HepG2 (cell line): ENCODE results near the gene CAMK1. TPM values are rescaled to one million over a fixed set of nuclear protein-coding genes. Genes with fewer than 3 reads are reported as not detected.

Experiments used
- CERS6 ChIP-seq: sonication (generic); formaldehyde crosslinking; IDR thresholded peaks from 2 replicates; pipeline ENCODE4 v1.5.0; 2020; ENCODE audit warnings: missing genetic modification reagents
- CSRNP1 ChIP-seq: sonication (generic); formaldehyde crosslinking; IDR thresholded peaks from 2 replicates; pipeline ENCODE4 v1.8.1; 2023; ENCODE audit warnings: mild to moderate bottlenecking, missing genetic modification reagents
- EZH2 ChIP-seq: conservative IDR thresholded peaks from 2 replicates; pipeline ENCODE4 v1.6.1; 2012; ENCODE audit warnings: mild to moderate bottlenecking, low read depth, low read length, moderate library complexity
- FOSL1 ChIP-seq: sonication (generic); formaldehyde crosslinking; IDR thresholded peaks from 2 replicates; pipeline ENCODE4 v1.9.0; 2021; ENCODE audit warnings: missing genetic modification reagents, borderline replicate concordance
- FOXO4 ChIP-seq: sonication (generic); formaldehyde crosslinking; conservative IDR thresholded peaks from 2 replicates; pipeline ENCODE4 v1.8.1; 2023; ENCODE audit warnings: missing genetic modification reagents
- HMGA1 ChIP-seq: sonication (generic); formaldehyde crosslinking; conservative IDR thresholded peaks from 2 replicates; pipeline ENCODE4 v1.4.0; 2020; ENCODE audit warnings: missing genetic modification reagents
- ISL2 ChIP-seq: sonication (generic); formaldehyde crosslinking; IDR thresholded peaks from 2 replicates; pipeline ENCODE4 v1.5.0; 2020; ENCODE audit warnings: missing genetic modification reagents
- MTF1 ChIP-seq: sonication (generic); formaldehyde crosslinking; IDR thresholded peaks from 2 replicates; pipeline ENCODE4 v1.5.0; 2020; ENCODE audit warnings: missing genetic modification reagents
- NFKBIZ ChIP-seq: IDR thresholded peaks from 2 replicates; pipeline ENCODE4 v1.6.1; 2018; ENCODE audit warnings: missing genetic modification reagents, missing compliant biosample characterization
- PBX2 ChIP-seq: IDR thresholded peaks from 2 replicates; pipeline ENCODE4 v1.6.1; 2016; ENCODE audit warnings: control low read depth
- SIX1 ChIP-seq: sonication (generic); formaldehyde crosslinking; IDR thresholded peaks from 2 replicates; pipeline ENCODE4 v1.4.0; 2020; ENCODE audit warnings: missing genetic modification reagents, borderline replicate concordance
- SRY ChIP-seq: sonication (generic); formaldehyde crosslinking; IDR thresholded peaks from 2 replicates; pipeline ENCODE4 v1.8.0; 2022; ENCODE audit warnings: mild to moderate bottlenecking, missing genetic modification reagents
- SUZ12 ChIP-seq: fragments of 150-350 bp; IDR thresholded peaks from 2 replicates; pipeline ENCODE4 v1.6.1; 2014; ENCODE audit warnings: low read depth, low read length
- TARDBP ChIP-seq: sonication (generic); formaldehyde crosslinking; IDR thresholded peaks from 2 replicates; pipeline ENCODE4 v1.8.0; 2022; ENCODE audit warnings: mild to moderate bottlenecking, missing genetic modification reagents
- TBX3 ChIP-seq: fragments of 450-650 bp; IDR thresholded peaks from 2 replicates; pipeline ENCODE4 v1.6.1; 2017; ENCODE audit warnings: antibody characterized with exemption, mild to moderate bottlenecking, inconsistent platforms, borderline replicate concordance
- ZC3H13 ChIP-seq: sonication (generic); formaldehyde crosslinking; IDR thresholded peaks from 2 replicates; pipeline ENCODE4 v1.8.1; 2023; ENCODE audit warnings: mild to moderate bottlenecking, missing genetic modification reagents, moderate library complexity
- ZFAT ChIP-seq: sonication (generic); formaldehyde crosslinking; conservative IDR thresholded peaks from 2 replicates; pipeline ENCODE4 v1.8.1; 2023; ENCODE audit warnings: missing genetic modification reagents, inconsistent platforms
- ZNF263 ChIP-seq: sonication (generic); formaldehyde crosslinking; IDR thresholded peaks from 2 replicates; pipeline ENCODE4 v1.4.0; 2020; ENCODE audit warnings: missing genetic modification reagents
- ZNF282 ChIP-seq: fragments of 450-650 bp; IDR thresholded peaks from 2 replicates; pipeline ENCODE4 v1.6.1; 2018; ENCODE audit not compliant: partially characterized antibody
- ZNF337 ChIP-seq: sonication (generic); formaldehyde crosslinking; IDR thresholded peaks from 2 replicates; pipeline ENCODE4 v1.5.1; 2020; ENCODE audit warnings: missing genetic modification reagents, low read depth, mild to moderate bottlenecking, borderline replicate concordance
- ZNF567 ChIP-seq: sonication (generic); formaldehyde crosslinking; IDR thresholded peaks from 2 replicates; pipeline ENCODE4 v1.8.1; 2023; ENCODE audit warnings: mild to moderate bottlenecking, missing genetic modification reagents, borderline replicate concordance
- ZNF670 ChIP-seq: sonication (generic); formaldehyde crosslinking; IDR thresholded peaks from 2 replicates; pipeline ENCODE4 v1.8.0; 2022; ENCODE audit warnings: mild to moderate bottlenecking, missing genetic modification reagents, borderline replicate concordance
- ZNF788 ChIP-seq: sonication (generic); formaldehyde crosslinking; IDR thresholded peaks from 2 replicates; pipeline ENCODE4 v1.5.0; 2020; ENCODE audit warnings: mild to moderate bottlenecking, missing genetic modification reagents, borderline replicate concordance
- ZSCAN25 ChIP-seq: sonication (generic); formaldehyde crosslinking; IDR thresholded peaks from 2 replicates; pipeline ENCODE4 v1.8.0; 2022; ENCODE audit warnings: mild to moderate bottlenecking, missing genetic modification reagents
- ZSCAN30 ChIP-seq: sonication (generic); formaldehyde crosslinking; IDR thresholded peaks from 2 replicates; pipeline ENCODE4 v1.5.0; 2020; ENCODE audit warnings: mild to moderate bottlenecking, missing genetic modification reagents
- ZZZ3 ChIP-seq: sonication (generic); formaldehyde crosslinking; IDR thresholded peaks from 2 replicates; pipeline ENCODE4 v1.4.0; 2020; ENCODE audit warnings: missing genetic modification reagents, mild to moderate bottlenecking, borderline replicate concordance
- polyA plus RNA-seq, 8 experiments: library from polyadenylated mRNA; depleted of rRNA in 3 of 8; stranded (reverse) in 7 of 8; unstranded in 1 of 8; fragments of >200 nt; fragmentation: Illumina TruSeq in 4 of 8; extraction: Trizol in 4 of 8; gene quantifications; 2 replicates each; pipeline versions ENCODE4 v1.2.1 to v1.2.3, GENCODE V29; 2011 to 2016; ENCODE audit warnings: low read depth in 4 of 8, missing spikeins in 1 of 8, mixed read lengths in 1 of 8; ENCODE audit not compliant: insufficient read depth in 1 of 8
- total RNA-seq, 5 experiments: library from RNA; depleted of rRNA; stranded (reverse); fragments of >200 nt; fragmentation: Illumina TruSeq; extraction: Trizol; gene quantifications; 2 replicates each; pipeline ENCODE4 v1.2.3, GENCODE V29; 2016; ENCODE audit warnings: low read depth in 1 of 5

Gene CAMK1
- total and polyA plus RNA-seq, 2 of the 13 experiments (the other 11 are each of a cell fraction or from before 2014, with no cell fraction given), result 26.4 to 53.3 TPM

GRCh38 chr3:9731206-9732079 is 38.3 kb downstream of the CAMK1 start, which contains the start of gene BRPF1 (continued):
- peak; percentile 48; the same call in 1 of the 2 replicates for TF ChIP-seq CSRNP1 (CRISPR knock-in tag)
- TF ChIP-seq ZSCAN25 (CRISPR knock-in tag), result peak; percentile 84
- TF ChIP-seq ISL2 (CRISPR knock-in tag), result peak; percentile 71; the same call in 1 of the 2 replicates
- TF ChIP-seq SRY (CRISPR knock-in tag), result 0 out of 2 replicates have a peak, but pooled peaks have one; percentile 53
- TF ChIP-seq TARDBP (CRISPR knock-in tag), result peak; percentile 67; the same call in 1 of the 2 replicates
- TF ChIP-seq ZNF788, result peak; percentile 73; the same call in 1 of the 2 replicates
- peak; percentile 100 for TF ChIP-seq ZFAT (CRISPR knock-in tag)
- TF ChIP-seq EZH2, result no peak
- TF ChIP-seq ZZZ3 (CRISPR knock-in tag), result peak; percentile 79; the same call in 1 of the 2 replicates
- no peak for TF ChIP-seq SUZ12
- TF ChIP-seq CERS6 (CRISPR knock-in tag), result no peak
- TF ChIP-seq ZNF282, result no peak
- peak; percentile 72; the same call in 1 of the 2 replicates for TF ChIP-seq ZNF670 (CRISPR knock-in tag)
- TF ChIP-seq FOSL1 (CRISPR knock-in tag), result no peak
- no peak for TF ChIP-seq SIX1 (CRISPR knock-in tag)
- no peak for TF ChIP-seq FOXO4 (CRISPR knock-in tag)
- no peak for TF ChIP-seq NFKBIZ
- TF ChIP-seq PBX2 (CRISPR knock-in tag), result no peak
- TF ChIP-seq MTF1 (CRISPR knock-in tag), result no peak
- TF ChIP-seq ZNF337 (CRISPR knock-in tag), result 0 out of 2 replicates have a peak, but pooled peaks have one; percentile 35
- peak; percentile 85 for TF ChIP-seq TBX3
- TF ChIP-seq ZNF567 (CRISPR knock-in tag), result no peak; the same call in 1 of the 2 replicates
- peak; percentile 52; the same call in 1 of the 2 replicates for TF ChIP-seq ZC3H13 (CRISPR knock-in tag)
- TF ChIP-seq ZSCAN30 (CRISPR knock-in tag), result no peak
- no peak for TF ChIP-seq HMGA1 (CRISPR knock-in tag)
- TF ChIP-seq ZNF263, result no peak
